Hepatocyte (in vitro differentiated cells): ENCODE data around the gene NAA80.

Experiments
- CTCF ChIP-seq: fragments of 200-600 bp; sonication (generic); IDR thresholded peaks from 2 replicates; pipeline ENCODE4 v1.5.1; 2016; ENCODE audit warnings: antibody characterized with exemption, mild to moderate bottlenecking; ENCODE audit not compliant: poor library complexity
- EZH2 ChIP-seq: fragments of 200-600 bp; sonication (generic); IDR thresholded peaks from 2 replicates; pipeline ENCODE4 v1.6.1; 2016; ENCODE audit warnings: antibody characterized with exemption, mild to moderate bottlenecking, borderline replicate concordance
- EZH2phosphoT487 ChIP-seq: fragments of 200-600 bp; sonication (generic); IDR thresholded peaks from one replicate; pipeline ENCODE4 v1.6.1; 2018; ENCODE audit warnings: antibody characterized with exemption, mild to moderate bottlenecking, low read depth, moderate library complexity; ENCODE audit not compliant: unreplicated experiment, severe bottlenecking

GRCh38 chr3:50333744-50334328 is 34.6 kb upstream of the NAA80 start:
- TF ChIP-seq CTCF, result no peak
- no peak for TF ChIP-seq EZH2
- no peak for TF ChIP-seq EZH2phosphoT487
